SU-DHL-6 (cell line): ENCODE data around the gene ZNF532.

ENCODE experiments used
- EZH2phosphoT487 ChIP-seq: fragments of 200-600 bp; sonication (generic), shearing (Covaris generic); conservative IDR thresholded peaks from 2 replicates; pipeline ENCODE4 v1.6.1; 2018; ENCODE audit warnings: mild to moderate bottlenecking, antibody characterized with exemption, low read length, moderate library complexity, mixed read lengths
- TF ChIP-seq, protein P1 (sequence below): fragments of 200-600 bp; sonication (generic); IDR thresholded peaks from one replicate; pipeline ENCODE4 v1.5.1; 2017; ENCODE audit warnings: antibody characterized with exemption, mild to moderate bottlenecking, low read length, moderate library complexity; ENCODE audit not compliant: insufficient read depth, poor library complexity, severe bottlenecking

DNA sequence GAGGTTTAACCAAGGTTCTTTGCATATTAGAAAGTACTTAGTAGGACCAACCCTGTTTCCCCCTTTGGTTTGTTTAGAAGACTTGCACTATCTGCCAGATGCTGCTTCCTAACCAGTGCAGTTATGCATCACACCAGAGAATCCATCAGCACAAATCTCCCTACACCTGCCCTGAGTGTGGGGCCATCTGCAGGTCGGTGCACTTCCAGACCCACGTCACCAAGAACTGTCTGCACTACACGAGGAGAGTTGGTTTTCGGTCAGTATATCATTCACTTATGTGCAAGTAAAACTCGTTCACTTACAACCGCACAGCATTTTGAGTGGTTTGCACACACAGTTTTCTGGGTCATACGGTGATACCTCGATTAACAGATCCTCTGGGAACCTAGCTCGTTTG, 69.7 kb downstream of the ZNF532 start:
- TF ChIP-seq, protein P1, sequence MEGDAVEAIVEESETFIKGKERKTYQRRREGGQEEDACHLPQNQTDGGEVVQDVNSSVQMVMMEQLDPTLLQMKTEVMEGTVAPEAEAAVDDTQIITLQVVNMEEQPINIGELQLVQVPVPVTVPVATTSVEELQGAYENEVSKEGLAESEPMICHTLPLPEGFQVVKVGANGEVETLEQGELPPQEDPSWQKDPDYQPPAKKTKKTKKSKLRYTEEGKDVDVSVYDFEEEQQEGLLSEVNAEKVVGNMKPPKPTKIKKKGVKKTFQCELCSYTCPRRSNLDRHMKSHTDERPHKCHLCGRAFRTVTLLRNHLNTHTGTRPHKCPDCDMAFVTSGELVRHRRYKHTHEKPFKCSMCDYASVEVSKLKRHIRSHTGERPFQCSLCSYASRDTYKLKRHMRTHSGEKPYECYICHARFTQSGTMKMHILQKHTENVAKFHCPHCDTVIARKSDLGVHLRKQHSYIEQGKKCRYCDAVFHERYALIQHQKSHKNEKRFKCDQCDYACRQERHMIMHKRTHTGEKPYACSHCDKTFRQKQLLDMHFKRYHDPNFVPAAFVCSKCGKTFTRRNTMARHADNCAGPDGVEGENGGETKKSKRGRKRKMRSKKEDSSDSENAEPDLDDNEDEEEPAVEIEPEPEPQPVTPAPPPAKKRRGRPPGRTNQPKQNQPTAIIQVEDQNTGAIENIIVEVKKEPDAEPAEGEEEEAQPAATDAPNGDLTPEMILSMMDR = no peak
- TF ChIP-seq EZH2phosphoT487 = no peak
